ENCODE data around the gene OR4K14. TPM values are rescaled to one million over a fixed set of nuclear protein-coding genes. Genes with fewer than 3 reads are reported as not detected.

The OR4K14 gene
- total RNA-seq, 3 donors from 2014 or later = not detected

DNA sequence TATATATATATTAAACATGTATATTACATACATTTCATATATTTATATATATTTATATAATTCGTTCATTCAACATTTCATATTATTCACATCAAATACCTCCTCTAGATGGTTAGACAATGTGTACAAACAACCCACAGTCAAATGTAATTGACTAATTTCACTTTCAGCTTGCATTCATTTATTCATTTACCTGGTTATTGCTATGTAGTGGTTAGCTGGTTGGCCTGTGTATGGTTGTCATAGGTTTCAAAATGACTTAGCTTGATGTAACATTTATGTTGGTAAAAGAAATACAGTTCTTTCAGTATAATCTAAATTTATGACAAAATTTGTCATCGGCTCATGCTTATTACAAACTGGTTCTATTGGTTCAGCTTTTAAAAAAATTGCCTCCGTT, 16.3 kb upstream of the OR4K14 start:
- no peak for TF ChIP-seq POLR2A (IDR thresholded peaks at IDR 0.05)
- TF ChIP-seq, protein P1, sequence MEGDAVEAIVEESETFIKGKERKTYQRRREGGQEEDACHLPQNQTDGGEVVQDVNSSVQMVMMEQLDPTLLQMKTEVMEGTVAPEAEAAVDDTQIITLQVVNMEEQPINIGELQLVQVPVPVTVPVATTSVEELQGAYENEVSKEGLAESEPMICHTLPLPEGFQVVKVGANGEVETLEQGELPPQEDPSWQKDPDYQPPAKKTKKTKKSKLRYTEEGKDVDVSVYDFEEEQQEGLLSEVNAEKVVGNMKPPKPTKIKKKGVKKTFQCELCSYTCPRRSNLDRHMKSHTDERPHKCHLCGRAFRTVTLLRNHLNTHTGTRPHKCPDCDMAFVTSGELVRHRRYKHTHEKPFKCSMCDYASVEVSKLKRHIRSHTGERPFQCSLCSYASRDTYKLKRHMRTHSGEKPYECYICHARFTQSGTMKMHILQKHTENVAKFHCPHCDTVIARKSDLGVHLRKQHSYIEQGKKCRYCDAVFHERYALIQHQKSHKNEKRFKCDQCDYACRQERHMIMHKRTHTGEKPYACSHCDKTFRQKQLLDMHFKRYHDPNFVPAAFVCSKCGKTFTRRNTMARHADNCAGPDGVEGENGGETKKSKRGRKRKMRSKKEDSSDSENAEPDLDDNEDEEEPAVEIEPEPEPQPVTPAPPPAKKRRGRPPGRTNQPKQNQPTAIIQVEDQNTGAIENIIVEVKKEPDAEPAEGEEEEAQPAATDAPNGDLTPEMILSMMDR (IDR thresholded peaks at IDR 0.05) = no peak
- TF ChIP-seq POLR2AphosphoS5 (IDR thresholded peaks at IDR 0.05) = no peak
- intact Hi-C loops (cut with DNase I; ENCODE audit: low total_unique reads) = no loop called here

DNA sequence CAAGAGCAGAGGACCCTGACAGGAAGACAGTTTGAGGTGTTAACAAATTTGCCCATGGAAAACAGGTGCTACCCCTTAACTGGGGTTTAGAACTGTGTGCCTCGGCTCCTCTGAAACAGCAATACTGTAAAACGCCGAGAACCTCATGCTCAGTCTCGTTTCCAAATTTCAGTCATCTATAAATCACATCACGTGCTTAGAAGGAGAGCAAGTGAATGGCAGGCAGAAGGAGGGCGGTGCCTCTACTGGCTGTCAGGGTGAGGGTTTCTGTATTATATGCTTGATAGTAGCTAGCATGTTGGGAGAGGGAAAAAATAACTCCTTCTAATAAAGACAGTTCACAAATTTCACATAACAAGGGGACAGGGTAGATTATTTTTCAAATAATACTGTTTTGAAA, 12.0 kb upstream of the OR4K14 start:
- no peaks in the 10 kb centered on the region for H3K27me3 ChIP-seq
- TF ChIP-seq POLR2AphosphoS5 (IDR thresholded peaks at IDR 0.05) (no peak), POLR2A (IDR thresholded peaks at IDR 0.05) (no peak)
- TF ChIP-seq, protein P1 (IDR thresholded peaks at IDR 0.05) = no peak
- no peak overlapping the region for H3K4me3 ChIP-seq
- no peak overlapping the region for H3K27ac ChIP-seq
- intact Hi-C loops (cut with DNase I; ENCODE audit: low total_unique reads) = no loop called here
- no peak for DNase-seq (ENCODE audit: low spot score in 2 of 2)
- no peaks in the 10 kb centered on the region for H3K9me3 ChIP-seq
- no peaks in the 10 kb centered on the region for H3K36me3 ChIP-seq
- no peaks in the 10 kb centered on the region for H3K4me1 ChIP-seq

More for the DNA sequence above, 16.3 kb upstream of the OR4K14 start:
- Histone ChIP-seq H3K4me3 (no peak overlapping the region), H3K9me3 (no peaks in the 10 kb centered on the region), H3K36me3 (no peaks in the 10 kb centered on the region), H3K27ac (no peak overlapping the region), H3K27me3 (no peaks in the 10 kb centered on the region), H3K4me1 (no peaks in the 10 kb centered on the region)
- no peak for DNase-seq (ENCODE audit: low spot score in 2 of 2)

DNA sequence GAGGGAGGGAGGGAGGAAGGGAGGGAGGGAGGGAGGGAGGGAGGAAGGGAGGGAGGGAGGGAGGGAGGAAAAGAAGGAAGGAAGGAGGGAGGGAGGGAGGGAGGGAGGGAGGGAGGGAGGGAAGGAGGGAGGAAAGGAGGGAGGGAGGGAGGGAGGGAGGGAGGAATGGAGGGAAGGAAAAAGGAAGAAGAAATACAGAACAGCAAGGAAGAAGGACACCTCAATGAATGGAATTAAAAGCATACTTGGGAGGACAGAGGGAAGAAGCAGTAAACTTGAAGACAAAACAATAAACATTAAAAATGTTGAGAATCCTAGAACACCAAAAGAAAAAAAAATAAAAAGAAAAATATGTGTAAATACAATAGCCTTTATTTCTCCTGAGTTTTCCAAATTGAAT, 11.0 kb downstream of the OR4K14 start:
- DNase-seq (ENCODE audit: low spot score in 2 of 2) = no peak
- TF ChIP-seq, protein P1 (IDR thresholded peaks at IDR 0.05) = no peak
- TF ChIP-seq POLR2A (IDR thresholded peaks at IDR 0.05) (no peak), POLR2AphosphoS5 (IDR thresholded peaks at IDR 0.05) (no peak)
- no peak overlapping the region for H3K4me3 ChIP-seq
- peaks cover 3% of the 10 kb centered on the region for H3K36me3 ChIP-seq
- intact Hi-C loops (cut with DNase I; ENCODE audit: low total_unique reads) = no loop called here
- no peaks in the 10 kb centered on the region for H3K27me3 ChIP-seq
- H3K9me3 ChIP-seq = no peaks in the 10 kb centered on the region
- H3K27ac ChIP-seq = no peak overlapping the region
- no peaks in the 10 kb centered on the region for H3K4me1 ChIP-seq

DNA sequence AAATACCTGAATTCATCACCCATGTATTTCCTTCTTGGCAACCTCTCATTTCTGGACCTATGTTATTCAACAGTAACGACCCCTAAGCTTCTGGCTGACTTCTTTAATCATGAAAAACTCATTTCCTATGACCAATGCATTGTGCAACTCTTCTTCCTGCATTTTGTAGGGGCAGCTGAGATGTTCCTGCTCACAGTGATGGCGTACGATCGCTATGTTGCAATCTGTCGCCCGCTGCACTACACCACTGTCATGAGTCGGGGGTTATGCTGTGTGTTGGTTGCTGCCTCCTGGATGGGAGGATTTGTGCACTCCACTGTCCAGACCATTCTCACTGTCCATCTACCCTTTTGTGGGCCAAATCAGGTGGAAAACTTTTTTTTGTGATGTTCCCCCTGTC, 16.8 kb downstream of the OR4K14 start:
- no peak for DNase-seq (ENCODE audit: low spot score in 2 of 2)
- TF ChIP-seq, protein P1 (IDR thresholded peaks at IDR 0.05) = no peak
- TF ChIP-seq POLR2A (IDR thresholded peaks at IDR 0.05) (no peak), POLR2AphosphoS5 (IDR thresholded peaks at IDR 0.05) (no peak)
- intact Hi-C loops (cut with DNase I; ENCODE audit: low total_unique reads) = no loop called here

DNA sequence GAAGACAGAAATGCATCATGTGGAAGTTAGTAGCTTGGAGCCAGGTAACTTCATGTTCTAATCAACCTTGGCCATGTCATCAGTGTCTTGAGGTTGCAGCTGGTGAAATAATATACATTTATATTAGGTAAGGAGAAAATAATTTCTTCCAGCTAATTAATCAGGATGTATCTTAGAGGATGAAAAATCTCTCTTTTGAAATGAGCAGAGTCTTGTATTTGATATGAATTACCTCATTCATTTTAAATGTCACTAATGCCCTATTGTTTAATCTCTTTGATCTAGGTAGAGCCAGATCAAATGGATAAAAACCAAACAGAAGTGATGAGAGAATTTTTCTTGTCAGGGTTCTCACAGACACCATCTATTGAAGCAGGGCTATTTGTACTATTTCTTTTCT, 17.2 kb downstream of the OR4K14 start, which contains the start of gene OR4Q2:
OR4Q2 (plus strand) TSS at position 301 of the 400 bp plus-strand sequence.
- H3K36me3 ChIP-seq = no peaks in the 10 kb centered on the region
- no peak within 1 kb of the TSS for H3K4me3 ChIP-seq
- H3K27me3 ChIP-seq = no peaks in the 10 kb centered on the region
- TF ChIP-seq POLR2AphosphoS5 (IDR thresholded peaks at IDR 0.05) (no peak), POLR2A (IDR thresholded peaks at IDR 0.05) (no peak)
- TF ChIP-seq, protein P1 (IDR thresholded peaks at IDR 0.05) = no peak
- intact Hi-C loops (cut with DNase I; ENCODE audit: low total_unique reads) = no loop called here
- no peak for DNase-seq (ENCODE audit: low spot score in 2 of 2)
- H3K27ac ChIP-seq = no peak within 1 kb of the TSS
- H3K9me3 ChIP-seq = no peaks in the 10 kb centered on the region
- no peaks in the 10 kb centered on the region for H3K4me1 ChIP-seq

More for the DNA sequence above, 16.8 kb downstream of the OR4K14 start:
- Histone ChIP-seq H3K36me3 (no peaks in the 10 kb centered on the region), H3K27me3 (no peaks in the 10 kb centered on the region), H3K27ac (no peak overlapping the region), H3K9me3 (no peaks in the 10 kb centered on the region), H3K4me3 (no peak overlapping the region), H3K4me1 (no peaks in the 10 kb centered on the region)

All from breast epithelium (tissue), 4 donors.